Stimulated activated naive B cell treated with anti-CD40 and anti-IgM and Interleukin-4, amounts not matched to agents 10 μg/mL and 1 μg/mL and 100 μg/mL, for 72 hours (primary cell): ENCODE results near the gene SHB.

Experiments
- ATAC-seq, 2 donors: fragments of 150-1000 bp; cut with Tn5 transposase; replicated peaks; 2 replicates each; pipeline ENCODE4 v1.10.0; 2021; ENCODE audit warnings: moderate library complexity in 1 of 2
- DNase-seq: peaks from one replicate; pipeline ENCODE4 v3.0.0; 2021
- H3K27ac Mint-ChIP-seq: one replicate; pipeline ENCODE4 v1.8.0; 2022; ENCODE audit warnings: mild to moderate bottlenecking, mixed read lengths
- H3K27me3 Mint-ChIP-seq, 2 donors: one replicate each; pipeline ENCODE4 v1.8.0; 2022; ENCODE audit warnings: mixed read lengths in 2 of 2
- H3K36me3 Mint-ChIP-seq, 2 donors: one replicate each; pipeline ENCODE4 v1.8.0; 2022; ENCODE audit warnings: mixed read lengths in 2 of 2, mild to moderate bottlenecking in 1 of 2
- H3K4me1 Mint-ChIP-seq, 2 donors: one replicate each; pipeline ENCODE4 v1.8.0; 2022; ENCODE audit warnings: mixed read lengths in 2 of 2, mild to moderate bottlenecking in 1 of 2
- H3K4me3 Mint-ChIP-seq, 2 donors: one replicate each; pipeline ENCODE4 v1.8.0; 2022; ENCODE audit warnings: mild to moderate bottlenecking in 2 of 2, mixed read lengths in 2 of 2, moderate library complexity in 1 of 2
- H3K9me3 Mint-ChIP-seq, 2 donors: one replicate each; pipeline ENCODE4 v1.8.0; 2022; ENCODE audit warnings: mixed read lengths in 2 of 2, mild to moderate bottlenecking in 1 of 2

Gene SHB

GRCh38 chr9:37938121-37938891, 130.7 kb downstream of the SHB start:
- no peak overlapping the region for H3K27ac Mint-ChIP-seq
- no peak for ATAC-seq
- H3K4me1 Mint-ChIP-seq, result no peaks in the 10 kb centered on the region
- no peak for DNase-seq
- peaks cover 0 to 3% of the 10 kb centered on the region in 2 donors for H3K27me3 Mint-ChIP-seq
- no peaks in the 10 kb centered on the region for H3K36me3 Mint-ChIP-seq
- no peak overlapping the region for H3K4me3 Mint-ChIP-seq
- no peaks in the 10 kb centered on the region for H3K9me3 Mint-ChIP-seq

DNA sequence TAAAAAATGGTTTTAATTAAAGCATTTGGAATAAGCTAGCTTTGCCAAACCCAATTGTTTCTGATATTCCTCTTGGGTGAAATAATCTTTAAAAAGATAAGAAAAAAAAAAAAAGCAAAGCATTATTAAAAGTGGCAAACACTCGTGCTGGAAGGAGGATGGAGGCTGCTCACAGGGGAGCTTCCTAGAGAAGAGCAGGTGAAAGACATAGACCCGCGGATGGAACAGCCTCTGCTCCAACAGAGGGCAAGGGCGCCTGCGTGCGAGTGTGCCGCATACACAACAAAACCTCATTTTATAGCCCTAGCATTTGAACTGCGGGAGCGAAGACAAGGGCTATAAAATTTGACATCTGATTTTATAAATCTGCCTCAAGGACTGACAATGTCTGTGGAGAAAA, 131.7 kb downstream of the SHB start:
- no peak for ATAC-seq
- no peaks in the 10 kb centered on the region for H3K9me3 Mint-ChIP-seq
- peaks cover 0 to 3% of the 10 kb centered on the region in 2 donors for H3K27me3 Mint-ChIP-seq
- no peak overlapping the region for H3K27ac Mint-ChIP-seq
- H3K4me1 Mint-ChIP-seq, result no peaks in the 10 kb centered on the region
- H3K4me3 Mint-ChIP-seq, result no peak overlapping the region
- DNase-seq, result no peak
- H3K36me3 Mint-ChIP-seq, result no peaks in the 10 kb centered on the region

GRCh38 chr9:37936965-37937364, 132.1 kb downstream of the SHB start:
- Mint-ChIP-seq H3K4me1 (no peaks in the 10 kb centered on the region), H3K27ac (no peak overlapping the region), H3K9me3 (no peaks in the 10 kb centered on the region), H3K27me3 (peaks cover 0 to under 1% of the 10 kb centered on the region in 2 donors), H3K4me3 (no peak overlapping the region), H3K36me3 (no peaks in the 10 kb centered on the region)
- ATAC-seq, result no peak
- DNase-seq, result no peak

- Mint-ChIP-seq H3K4me3 (no peak overlapping the region), H3K36me3 (no peaks in the 10 kb centered on the region), H3K4me1 (no peaks in the 10 kb centered on the region), H3K27me3 (no peaks in the 10 kb centered on the region), H3K27ac (no peak overlapping the region), H3K9me3 (no peaks in the 10 kb centered on the region)
- no peak for DNase-seq
- no peak for ATAC-seq
Observed at GRCh38 chr9:37936376-37936775, 132.7 kb downstream of the SHB start.

DNA sequence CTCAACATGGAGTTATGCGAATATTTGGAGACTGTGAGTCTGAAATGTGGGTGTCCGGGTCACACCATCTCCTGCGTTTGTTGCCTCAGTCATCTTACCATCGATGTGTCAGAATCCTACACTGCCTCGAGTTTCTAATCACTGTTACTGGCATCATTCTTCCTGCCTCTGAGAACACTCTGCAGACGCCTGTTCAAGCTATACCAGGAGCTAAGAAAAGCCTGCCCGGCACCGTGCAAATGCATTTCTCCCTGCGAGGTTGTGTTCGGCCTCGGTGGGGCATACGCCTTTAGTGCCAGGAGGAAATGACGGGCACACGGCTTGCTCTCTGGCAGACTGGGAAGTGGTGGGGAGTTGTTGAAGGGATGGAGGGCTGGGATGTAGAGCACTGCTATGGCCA, 133.9 kb downstream of the SHB start:
- DNase-seq (no peak), ATAC-seq (no peak)
- no peaks in the 10 kb centered on the region for H3K36me3 Mint-ChIP-seq
- no peak overlapping the region for H3K4me3 Mint-ChIP-seq
- peak overlapping the region; percentile 25 for H3K27ac Mint-ChIP-seq
- no peaks in the 10 kb centered on the region for H3K4me1 Mint-ChIP-seq
- no peaks in the 10 kb centered on the region for H3K27me3 Mint-ChIP-seq
- no peaks in the 10 kb centered on the region for H3K9me3 Mint-ChIP-seq

GRCh38 chr9:37931592-37931991, 137.4 kb downstream of the SHB start:
- Mint-ChIP-seq H3K9me3 (no peaks in the 10 kb centered on the region), H3K36me3 (peaks cover 0 to 3% of the 10 kb centered on the region in 2 donors), H3K27ac (no peak overlapping the region), H3K4me3 (no peak overlapping the region), H3K4me1 (no peaks in the 10 kb centered on the region), H3K27me3 (peaks cover 0 to 3% of the 10 kb centered on the region in 2 donors)
- ATAC-seq (no peak), DNase-seq (no peak)

DNA sequence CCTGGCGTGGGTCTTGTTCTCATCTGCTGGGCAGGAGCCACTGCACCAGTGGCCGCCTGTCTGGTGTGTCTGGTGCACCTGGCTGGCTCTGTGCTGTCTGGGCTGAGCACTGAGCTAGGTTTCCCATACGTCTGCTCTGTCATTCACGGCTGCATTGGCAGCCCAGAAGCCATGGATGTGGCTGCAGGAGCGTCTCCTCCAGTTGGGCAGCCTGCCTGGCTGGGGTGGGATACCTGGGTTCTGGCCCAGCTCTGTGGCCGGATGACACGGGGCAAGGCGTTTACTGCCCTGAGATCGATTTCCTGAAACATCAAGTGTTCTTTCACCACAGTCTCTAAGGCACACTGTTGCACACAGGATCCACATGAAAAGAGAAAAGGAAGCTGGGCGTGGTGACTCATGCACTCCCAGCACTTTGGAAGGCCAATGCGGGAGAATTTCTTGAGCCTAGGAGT, 139.6 kb downstream of the SHB start:
- DNase-seq, result no peak

GRCh38 chr9:37928552-37929430, 140.2 kb downstream of the SHB start:
- no peak for ATAC-seq
- DNase-seq, result no peak
- H3K27me3 Mint-ChIP-seq, result peaks cover 0 to 3% of the 10 kb centered on the region in 2 donors
- H3K4me1 Mint-ChIP-seq, result peaks cover 2 to 5% of the 10 kb centered on the region in 2 donors
- H3K36me3 Mint-ChIP-seq, result peaks cover 0 to 3% of the 10 kb centered on the region in 2 donors
- no peaks in the 10 kb centered on the region for H3K9me3 Mint-ChIP-seq
- H3K4me3 Mint-ChIP-seq, result no peak overlapping the region
- no peak overlapping the region for H3K27ac Mint-ChIP-seq

More for the DNA sequence above, 139.6 kb downstream of the SHB start:
- H3K27me3 Mint-ChIP-seq, result peaks cover 0 to 3% of the 10 kb centered on the region in 2 donors
- H3K36me3 Mint-ChIP-seq, result peaks cover 0 to 3% of the 10 kb centered on the region in 2 donors
- H3K27ac Mint-ChIP-seq, result no peak overlapping the region
- peaks cover 2 to 5% of the 10 kb centered on the region in 2 donors for H3K4me1 Mint-ChIP-seq
- H3K4me3 Mint-ChIP-seq, result no peak overlapping the region
- no peaks in the 10 kb centered on the region for H3K9me3 Mint-ChIP-seq
- ATAC-seq, result no peak

DNA sequence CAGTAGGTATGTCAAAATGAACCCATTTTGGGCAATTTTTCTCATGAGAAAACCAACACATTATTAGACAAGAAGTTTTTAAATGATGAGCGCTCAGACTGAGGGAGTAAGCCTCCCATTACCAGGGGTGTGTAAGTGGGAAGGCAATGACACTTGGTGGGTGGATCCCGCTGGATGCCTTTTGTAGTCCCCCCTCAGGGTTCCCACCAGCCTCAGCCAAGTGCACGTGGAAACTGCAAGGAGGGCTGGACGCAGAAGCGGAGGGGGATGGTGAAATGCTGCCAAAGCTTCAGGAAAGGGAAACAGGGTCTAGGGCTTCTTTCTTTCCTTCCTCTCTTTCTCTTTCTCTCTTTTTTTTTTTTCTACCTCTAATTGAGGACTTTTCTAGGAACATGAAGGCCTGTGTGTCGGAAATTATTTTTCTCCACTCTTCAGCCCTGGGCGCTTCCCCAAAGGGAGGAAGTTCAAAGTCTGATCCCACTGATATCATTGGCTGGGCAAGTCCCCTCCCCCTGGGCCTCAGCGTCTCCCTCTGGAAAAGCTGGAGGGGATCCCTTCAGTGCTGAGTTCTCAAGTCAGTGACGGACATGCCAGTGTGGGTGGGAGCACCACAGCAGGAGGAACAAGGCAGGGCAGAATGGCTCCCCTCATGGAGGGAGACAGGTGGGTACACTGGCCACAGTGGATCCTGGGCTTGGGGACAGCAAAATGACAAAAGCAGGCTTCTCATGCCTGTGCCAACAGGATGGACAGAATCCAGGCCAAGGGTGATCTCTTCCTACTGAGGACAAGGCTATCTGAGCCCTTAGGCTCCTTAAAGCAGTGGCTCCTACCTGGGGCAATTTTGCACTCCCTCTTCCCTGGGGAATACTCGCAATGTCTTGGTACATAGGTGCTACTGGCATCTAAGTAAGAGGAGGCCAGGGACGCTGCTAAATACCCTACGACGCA, 141.2 kb downstream of the SHB start:
- Mint-ChIP-seq H3K27me3 (peaks cover 0 to 3% of the 10 kb centered on the region in 2 donors), H3K9me3 (no peaks in the 10 kb centered on the region), H3K4me1 (peaks cover 2 to 5% of the 10 kb centered on the region in 2 donors), H3K4me3 (no peak overlapping the region), H3K27ac (peak overlapping the region; percentile 32), H3K36me3 (peaks cover 0 to 3% of the 10 kb centered on the region in 2 donors)
- DNase-seq (no peak), ATAC-seq (no peak)

GRCh38 chr9:37927132-37927531, 141.9 kb downstream of the SHB start:
- Mint-ChIP-seq H3K36me3 (peaks cover 0 to 3% of the 10 kb centered on the region in 2 donors), H3K27me3 (peaks cover 0 to 3% of the 10 kb centered on the region in 2 donors)
- no peak for ATAC-seq

DNA sequence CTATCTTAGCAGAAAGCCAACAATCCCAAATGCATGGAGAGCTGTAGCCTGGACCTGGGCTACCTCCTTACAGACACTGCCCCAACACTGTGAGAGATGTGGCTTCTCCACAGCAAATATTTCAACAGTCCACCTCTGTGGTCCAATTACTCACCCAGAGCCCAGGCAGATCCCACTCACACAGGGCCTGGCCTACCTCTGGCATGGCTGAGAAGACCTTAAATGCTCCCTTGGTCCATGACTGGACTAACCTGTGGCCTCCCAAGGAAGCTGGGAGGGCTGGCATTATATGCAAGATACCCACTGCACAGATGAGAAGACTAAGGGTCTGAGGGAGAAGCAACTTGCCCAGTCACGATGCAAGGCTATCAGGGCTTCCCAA, 142.3 kb downstream of the SHB start:
- peaks cover 0 to 3% of the 10 kb centered on the region in 2 donors for H3K36me3 Mint-ChIP-seq
- no peak overlapping the region for H3K27ac Mint-ChIP-seq
- ATAC-seq (no peak), DNase-seq (no peak)
- H3K4me3 Mint-ChIP-seq, result no peak overlapping the region
- peaks cover 2 to 5% of the 10 kb centered on the region in 2 donors for H3K4me1 Mint-ChIP-seq
- no peaks in the 10 kb centered on the region for H3K9me3 Mint-ChIP-seq
- peaks cover 0 to 3% of the 10 kb centered on the region in 2 donors for H3K27me3 Mint-ChIP-seq

More at GRCh38 chr9:37927132-37927531, 141.9 kb downstream of the SHB start:
- Mint-ChIP-seq H3K9me3 (no peaks in the 10 kb centered on the region), H3K4me3 (no peak overlapping the region), H3K4me1 (peaks cover 2 to 5% of the 10 kb centered on the region in 2 donors), H3K27ac (no peak overlapping the region)
- DNase-seq, result no peak

DNA sequence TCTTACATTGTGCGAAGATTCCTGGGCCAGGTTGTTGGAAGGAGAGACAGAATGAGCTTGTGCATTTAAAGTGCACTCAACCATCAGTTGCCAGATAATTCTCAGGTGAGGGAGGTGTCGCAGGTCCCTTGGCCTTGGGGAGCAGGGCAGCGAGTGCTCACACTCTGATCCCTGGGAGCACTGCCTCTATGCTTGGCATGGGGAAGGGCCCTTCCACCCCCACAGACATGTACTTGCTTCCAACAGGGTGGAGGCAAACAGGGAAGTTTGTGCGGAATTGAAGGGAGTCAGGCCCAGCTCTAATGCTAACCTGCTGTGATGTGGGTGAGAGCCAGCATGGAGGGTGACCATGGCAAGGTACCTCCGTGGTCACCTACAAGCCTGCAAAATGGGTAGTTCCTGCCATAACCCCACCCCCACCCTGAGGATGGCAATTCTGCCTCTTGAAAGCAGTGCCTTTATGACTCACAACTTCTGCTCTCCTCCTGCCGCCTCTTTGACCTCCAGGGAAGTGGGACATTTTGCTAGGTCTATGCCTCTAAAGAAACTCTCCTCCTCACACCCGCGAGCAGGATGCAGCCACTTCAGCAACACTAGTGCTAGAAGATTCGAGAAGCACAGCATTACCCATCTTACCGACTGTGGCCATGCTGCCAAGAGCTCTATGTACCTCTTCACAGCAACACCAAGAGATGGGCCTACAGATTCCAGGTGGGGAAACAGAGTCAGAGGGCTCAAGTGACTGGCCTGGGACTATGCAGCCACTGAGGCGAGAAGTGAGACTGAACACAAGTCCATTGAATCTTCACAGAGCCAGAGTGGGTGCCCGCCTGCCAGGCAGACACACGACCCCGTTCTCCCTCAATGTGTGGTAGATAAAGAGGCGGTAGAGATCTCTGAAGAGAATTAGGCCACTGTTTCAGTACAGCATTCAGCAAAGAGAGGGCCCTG, 143.0 kb downstream of the SHB start:
- Mint-ChIP-seq H3K27ac (no peak overlapping the region), H3K4me3 (no peak overlapping the region), H3K36me3 (peaks cover 0 to 3% of the 10 kb centered on the region in 2 donors), H3K9me3 (no peaks in the 10 kb centered on the region), H3K27me3 (peaks cover 0 to 3% of the 10 kb centered on the region in 2 donors), H3K4me1 (peaks cover 2 to 5% of the 10 kb centered on the region in 2 donors)
- ATAC-seq (peak; percentile 27 to 47), DNase-seq (no peak)

GRCh38 chr9:37925006-37925405, 144.0 kb downstream of the SHB start:
- H3K27ac Mint-ChIP-seq, result no peak overlapping the region
- ATAC-seq (no peak), DNase-seq (no peak)
- peaks cover 0 to 3% of the 10 kb centered on the region in 2 donors for H3K36me3 Mint-ChIP-seq
- H3K4me1 Mint-ChIP-seq, result peaks cover 2 to 5% of the 10 kb centered on the region in 2 donors
- H3K9me3 Mint-ChIP-seq, result no peaks in the 10 kb centered on the region
- peaks cover 0 to 3% of the 10 kb centered on the region in 2 donors for H3K27me3 Mint-ChIP-seq
- H3K4me3 Mint-ChIP-seq, result no peak overlapping the region
